CD4-positive, alpha-beta T cell treated with Interleukin-6 at 100 ng/mL for 8 hours (primary cell): Measurements from ENCODE around the gene POC5.
"Not testable (repeated sequence)": the region's sequence is repeated elsewhere in the genome, so short reads cannot be mapped to it uniquely, and the experiment has no call there.

Source experiments
- DNase-seq: peaks from one replicate; pipeline ENCODE4 v3.0.0-alpha.2; 2020; ENCODE audit warnings: mixed read lengths, low spot score

Gene POC5

DNA sequence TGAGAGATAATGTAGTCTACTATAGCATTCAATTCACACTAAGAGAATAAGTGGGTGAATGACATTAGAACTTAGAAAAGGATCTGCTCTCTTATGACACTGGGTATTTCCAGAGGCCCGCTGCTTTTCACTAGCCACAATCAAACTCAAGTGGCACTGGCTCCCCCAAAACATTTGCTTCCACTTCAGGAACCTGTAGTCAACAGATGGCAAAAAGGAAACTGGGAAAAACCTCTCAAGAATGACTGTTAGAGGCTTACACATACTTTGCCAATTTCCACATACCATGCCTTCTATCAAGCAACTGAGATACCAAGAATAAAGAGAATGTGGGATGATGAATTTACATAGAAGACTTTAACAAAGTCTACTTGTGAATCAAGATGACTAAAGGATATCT, 11.2 kb downstream of the POC5 start:
- no peak for DNase-seq

DNA sequence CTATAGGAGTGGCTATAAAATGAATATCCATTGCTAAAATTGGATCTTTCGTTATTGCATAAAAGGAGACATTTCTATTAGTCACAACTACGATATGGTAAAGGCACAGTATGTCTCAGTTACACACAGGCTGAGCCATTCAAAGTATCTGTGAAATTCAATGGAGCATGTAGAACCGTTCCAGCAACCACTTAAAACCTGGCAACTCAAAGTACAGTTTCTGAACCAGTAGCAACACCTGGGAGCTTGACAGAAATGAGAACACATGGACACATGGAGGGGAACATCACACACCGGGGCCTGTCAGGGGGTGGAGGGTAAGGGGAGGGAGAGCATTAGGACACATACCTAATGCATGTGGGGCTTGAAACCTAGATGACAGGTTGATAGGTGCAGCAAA, 15.4 kb downstream of the POC5 start:
- DNase-seq: no peak

DNA sequence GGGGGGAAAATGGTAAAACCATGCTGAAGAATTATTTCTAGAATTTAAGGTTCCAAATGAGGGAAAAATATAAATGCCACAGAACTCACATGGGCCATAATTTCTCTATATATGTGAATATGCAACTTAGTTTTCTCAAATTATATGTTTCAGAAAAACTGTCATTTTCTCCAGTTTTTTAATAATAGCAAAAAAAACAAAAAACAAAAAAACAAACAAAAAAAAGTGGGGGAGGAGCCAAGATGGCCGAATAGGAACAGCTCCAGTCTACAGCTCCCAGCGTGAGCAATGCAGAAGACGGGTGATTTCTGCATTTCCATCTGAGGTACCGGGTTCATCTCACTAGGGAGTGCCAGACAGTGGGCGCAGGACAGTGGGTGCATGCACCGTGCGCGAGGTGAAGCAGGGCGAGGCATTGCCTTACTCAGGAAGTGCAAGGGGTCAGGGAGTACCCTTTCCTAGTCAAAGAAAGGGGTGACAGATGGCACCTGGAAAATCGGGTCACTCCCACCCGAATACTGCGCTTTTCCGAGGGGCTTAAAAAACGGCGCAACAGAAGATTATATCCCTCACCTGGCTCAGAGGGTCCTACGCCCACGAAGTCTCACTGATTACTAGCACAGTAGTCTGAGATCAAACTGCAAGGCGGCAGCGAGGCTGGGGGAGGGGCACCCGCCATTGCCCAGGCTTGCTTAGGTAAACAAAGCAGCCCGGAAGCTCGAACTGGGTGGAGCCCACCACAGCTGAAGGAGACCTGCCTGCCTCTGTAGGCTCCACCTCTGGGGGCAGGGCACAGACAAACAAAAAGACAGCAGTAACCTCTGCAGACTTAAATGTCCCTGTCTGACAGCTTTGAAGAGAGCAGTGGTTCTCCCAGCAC, 21.5 kb downstream of the POC5 start:
- DNase-seq: not testable (repeated sequence)

DNA sequence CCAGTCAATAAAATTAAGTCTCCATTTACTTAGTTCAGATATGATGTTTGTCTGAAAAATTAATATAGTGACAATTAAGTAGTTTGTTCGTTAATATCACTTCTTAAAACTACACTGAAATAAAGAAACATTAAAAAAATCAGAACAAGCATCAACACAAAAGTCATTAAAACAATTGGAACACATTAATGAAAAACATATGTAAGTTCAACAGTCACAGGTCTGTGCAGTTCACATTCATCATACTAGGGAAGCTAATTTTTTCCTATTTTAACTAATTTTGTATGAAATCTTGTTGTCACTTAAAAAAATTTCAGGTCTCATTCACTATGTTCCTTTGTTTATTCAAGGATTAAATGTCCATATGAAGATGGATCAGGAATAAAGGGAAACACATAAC, 22.5 kb downstream of the POC5 start:
- no peak for DNase-seq

DNA sequence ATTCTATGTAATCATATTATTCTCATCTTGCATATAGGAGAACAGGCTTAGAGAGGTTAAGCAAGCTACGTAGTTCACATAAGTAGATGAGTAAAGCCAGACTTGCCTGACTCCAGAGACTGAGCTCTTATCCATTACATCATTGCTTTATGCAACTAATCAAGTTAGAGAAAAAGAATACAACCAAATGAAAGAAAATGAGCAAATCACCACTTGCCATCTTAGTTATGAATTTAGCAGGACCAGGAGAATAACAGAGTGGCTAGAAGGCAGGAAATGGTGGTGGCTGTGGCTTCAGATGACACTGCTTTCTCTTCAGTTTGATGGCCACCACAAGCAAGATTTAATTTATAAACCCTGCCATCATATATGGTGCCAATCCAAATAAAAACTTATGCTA, 26.6 kb downstream of the POC5 start:
- DNase-seq: no peak

DNA sequence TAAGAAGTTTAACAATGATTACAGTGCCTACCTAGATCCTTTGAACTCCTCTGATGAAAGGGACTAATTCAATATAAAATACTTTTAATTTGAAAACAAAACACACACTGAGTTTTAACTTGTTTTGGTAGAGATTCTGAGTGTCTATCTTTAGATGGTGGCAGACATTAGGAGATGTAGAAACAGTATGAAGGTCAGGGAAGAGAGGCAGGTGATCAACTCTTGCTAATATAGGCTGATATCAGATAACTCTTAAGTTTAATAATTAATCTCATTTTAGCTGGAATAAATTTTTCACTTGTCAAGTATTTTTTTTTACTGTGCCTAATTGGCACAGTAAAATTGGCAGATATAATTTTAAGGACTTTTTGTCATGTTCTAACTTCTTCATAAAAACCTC, 30.8 kb downstream of the POC5 start:
- no peak for DNase-seq

DNA sequence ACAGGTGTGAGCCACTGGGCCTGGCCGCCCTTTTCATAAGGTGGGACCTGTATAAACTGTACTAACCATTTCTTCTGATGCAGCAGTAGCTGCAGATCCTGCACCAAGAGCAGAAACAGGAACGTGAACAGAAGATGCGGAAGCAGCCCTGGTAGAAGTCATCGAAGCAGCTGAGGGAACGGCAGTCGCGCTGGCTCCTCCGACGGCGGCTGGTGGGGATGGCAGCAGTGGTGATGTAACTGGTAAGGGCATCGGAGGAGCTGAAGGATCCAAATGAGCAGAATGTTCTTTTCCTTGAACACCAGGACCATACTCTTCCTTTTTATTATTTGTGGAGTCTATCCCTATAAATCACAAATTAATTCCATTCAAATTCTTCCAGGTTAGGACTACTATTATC, 32.1 kb downstream of the POC5 start:
- no peak for DNase-seq

DNA sequence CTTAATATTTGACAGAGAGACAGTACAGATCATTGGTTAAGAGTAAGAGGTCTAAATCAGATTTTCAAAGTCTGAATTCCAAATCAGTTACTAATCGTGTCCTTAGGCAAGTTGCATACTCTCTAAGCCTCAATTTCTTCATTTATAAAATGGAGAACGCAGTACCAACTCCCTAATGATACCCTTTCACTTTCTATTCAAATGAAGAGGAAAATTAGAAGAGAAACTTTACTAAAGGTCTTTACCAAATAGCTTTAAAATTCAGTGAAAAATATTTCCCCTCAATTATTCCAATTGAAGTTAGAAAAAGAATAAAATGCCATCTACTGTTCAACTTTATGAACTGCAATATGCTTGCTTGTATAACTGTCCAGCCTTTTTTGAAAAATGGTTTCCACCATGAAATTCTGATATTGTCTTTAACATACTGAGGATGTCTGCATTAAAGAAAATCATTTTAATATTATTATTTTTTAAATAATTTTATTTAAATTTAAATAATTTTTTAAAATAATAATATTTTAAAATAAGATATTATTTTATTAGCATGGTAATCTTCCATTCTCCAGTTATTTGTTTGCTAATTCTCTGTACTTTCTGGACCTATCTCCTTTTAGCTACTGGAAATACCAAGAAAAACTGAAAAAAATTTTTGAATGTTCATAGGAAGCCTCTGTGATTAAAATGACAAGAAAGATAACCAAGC, 36.0 kb downstream of the POC5 start:
- peak; percentile 11 for DNase-seq

DNA sequence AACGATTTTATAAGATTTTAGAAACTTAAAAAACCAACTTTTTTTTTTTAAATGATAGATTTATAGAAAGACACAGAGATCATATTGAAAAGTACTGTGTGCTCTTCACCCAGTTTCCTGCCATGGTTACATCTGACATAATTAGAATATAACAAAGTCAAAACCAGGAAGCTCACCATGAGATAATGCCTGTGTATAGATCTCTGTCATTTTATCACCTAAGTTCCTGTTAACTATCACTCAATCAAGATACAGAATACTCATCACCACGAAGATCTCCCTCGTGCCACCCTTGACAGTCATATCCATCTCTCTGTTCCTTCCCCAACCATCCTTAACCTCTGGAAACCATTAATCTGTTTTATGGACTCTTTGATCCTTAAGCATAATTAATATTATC, 39.1 kb downstream of the POC5 start:
- DNase-seq: peak; percentile 18

DNA sequence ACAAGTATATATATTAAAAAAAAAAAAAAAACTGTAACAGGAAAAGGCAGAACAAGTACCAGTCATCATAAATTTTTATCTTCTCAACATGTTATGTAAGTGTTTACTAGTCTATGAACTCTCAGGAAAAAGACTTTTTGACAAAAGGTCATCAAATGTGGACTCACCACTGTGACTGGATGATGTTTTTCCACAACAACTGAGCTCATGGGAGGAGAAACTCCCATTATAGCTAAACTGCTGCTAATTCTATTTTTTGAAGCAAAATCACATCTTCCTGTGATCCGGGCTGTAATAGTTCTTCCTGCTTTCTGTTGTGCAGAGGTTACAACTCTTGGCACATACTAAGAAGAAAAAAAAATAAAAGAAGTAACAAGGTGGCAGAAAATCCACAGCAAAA, 39.6 kb downstream of the POC5 start:
- DNase-seq: no peak

DNA sequence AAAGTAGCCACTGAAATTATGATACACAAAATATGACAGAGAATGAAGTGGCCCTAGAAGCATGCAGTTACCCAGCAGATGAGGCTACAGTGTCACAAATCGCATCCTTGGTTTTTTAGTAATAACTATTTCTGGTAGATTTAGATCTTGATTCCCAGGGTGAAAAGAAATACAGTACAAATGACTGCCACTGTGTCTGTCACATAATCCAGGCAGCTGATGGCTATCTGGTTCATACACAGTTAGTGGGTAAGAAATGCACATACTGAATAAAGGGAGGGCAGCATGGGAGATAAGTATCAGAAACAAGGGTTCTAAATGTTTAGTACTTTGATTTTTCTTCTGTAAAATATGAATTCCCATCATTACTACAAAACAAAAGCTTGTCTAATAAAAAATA, 41.5 kb downstream of the POC5 start:
- no peak for DNase-seq

DNA sequence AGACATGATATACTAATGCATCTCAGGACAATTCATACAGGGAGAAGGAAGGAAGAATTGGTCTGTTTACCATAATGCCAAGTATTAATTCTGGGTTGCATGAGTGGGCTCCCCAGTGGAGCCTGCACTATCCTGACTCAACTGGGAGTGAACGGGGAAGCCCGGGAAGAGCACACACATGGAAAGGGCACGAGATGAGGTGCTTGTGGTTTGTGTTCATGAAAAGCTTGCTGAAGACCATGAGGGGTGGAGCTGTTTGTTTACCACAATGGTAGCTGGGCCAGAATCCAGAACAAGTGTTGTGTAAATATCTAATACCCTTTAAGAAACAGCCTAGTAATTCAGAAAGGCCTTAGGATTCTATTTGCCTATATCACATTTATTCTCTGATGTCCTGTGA, 44.6 kb downstream of the POC5 start:
- DNase-seq: no peak

DNA sequence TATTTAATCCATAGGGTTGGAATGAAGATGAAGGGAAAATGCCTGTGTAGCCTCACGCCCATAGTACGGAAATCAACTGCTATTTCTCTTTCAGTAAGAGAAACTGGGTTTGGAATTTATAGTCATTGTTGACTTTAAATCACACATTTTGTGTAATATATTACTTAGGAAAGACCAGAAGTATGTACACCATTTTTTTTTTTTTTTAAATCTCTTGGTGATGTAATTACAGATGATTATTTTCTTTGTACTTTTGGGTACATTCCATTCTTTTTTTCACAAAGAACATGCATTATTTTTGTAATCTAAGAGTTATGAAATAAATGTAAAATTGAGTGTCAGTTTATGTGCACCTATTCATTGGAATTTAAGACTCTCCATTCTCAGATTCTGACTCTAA, 45.7 kb downstream of the POC5 start:
- DNase-seq: no peak

DNA sequence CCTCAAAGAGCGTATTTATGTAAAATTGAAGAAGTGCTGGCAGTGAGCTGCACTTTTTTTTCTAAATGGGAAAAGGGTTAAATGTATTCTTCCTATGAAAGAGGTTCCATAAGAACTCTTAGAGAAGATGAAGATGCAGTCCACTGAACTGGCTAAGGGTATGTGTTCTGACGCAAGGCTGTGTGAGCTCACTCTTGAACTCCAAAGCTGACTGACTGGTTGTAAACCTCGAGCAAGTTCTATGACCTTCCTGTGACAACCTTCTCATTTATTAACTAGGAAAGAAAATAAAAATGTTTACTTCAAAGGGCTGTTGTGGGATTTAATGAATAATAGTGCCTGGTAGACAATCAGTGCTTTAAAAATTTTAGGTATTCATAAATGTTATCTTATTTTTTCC, 46.7 kb downstream of the POC5 start:
- DNase-seq: no peak

DNA sequence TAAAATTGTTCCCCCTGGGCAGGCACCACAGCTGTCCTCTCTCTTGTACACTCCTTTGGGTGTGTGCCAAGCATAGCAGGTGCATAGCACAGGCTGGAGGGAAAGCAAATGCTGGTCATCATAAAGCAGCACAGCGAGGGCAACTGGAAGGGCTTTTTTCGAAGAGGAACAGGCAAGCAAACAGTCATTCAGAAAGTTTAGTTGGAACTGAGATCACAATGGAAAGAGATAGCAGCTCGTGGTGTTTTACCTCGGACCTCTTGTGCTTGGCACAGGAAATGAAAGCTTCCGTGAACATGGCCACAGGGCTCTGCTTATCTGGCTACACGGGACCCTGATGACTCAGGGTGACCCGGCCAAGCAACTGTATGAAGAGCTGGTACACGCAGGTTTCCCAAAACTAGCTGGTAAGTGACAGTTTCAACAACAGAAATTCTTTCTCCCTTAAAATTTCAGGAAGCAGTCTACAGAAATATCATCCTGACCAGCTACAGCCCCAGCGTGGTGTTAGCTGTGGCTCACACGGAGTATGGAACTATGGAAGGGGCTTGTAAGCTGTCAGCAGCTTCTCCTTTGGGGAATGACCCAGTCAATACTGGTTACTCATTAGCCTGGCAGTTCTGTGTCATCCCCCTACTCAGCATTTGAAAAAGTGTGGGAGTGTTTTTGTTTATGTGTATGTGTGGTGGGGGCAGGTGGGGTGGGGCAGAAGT, 48.1 kb downstream of the POC5 start:
- DNase-seq: peak; percentile 43

DNA sequence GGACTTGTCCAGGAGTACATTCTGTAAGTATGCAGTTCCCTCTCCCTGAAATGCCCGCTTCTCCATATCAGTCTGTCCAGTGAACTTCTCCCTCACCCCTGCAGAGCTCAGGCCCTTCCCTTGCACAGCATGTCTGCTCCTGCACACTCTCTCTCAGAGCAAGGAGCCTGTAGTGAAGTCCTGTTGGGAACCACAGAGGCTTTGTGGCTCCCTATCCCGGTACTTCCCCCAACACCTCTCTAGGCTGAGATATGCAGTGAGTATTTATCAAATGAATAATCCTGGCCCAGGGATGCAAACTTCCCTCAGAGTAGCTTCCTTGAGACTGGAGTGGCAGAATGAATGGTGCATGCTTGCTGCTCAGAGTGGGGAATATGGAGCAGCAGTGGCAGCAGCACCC, 48.8 kb downstream of the POC5 start:
- DNase-seq: no peak

DNA sequence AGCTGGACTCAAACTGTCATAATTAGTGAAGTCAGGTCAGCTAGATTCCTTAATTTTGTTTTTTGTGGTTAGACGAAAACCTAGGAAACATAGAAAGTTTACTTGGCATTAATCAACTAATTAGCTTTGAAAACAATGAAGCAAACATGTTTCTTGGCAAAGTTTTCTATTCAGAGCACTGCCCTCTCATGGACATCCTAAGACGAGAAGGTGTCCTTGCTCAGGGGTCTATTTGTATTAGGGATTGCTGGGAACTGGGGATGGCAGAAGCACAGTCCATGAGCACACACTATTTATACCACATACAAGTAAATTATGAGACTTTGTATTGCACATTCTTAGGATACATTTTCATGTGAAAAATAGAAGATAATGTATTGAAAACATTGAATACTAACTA, 49.7 kb downstream of the POC5 start:
- DNase-seq: no peak

DNA sequence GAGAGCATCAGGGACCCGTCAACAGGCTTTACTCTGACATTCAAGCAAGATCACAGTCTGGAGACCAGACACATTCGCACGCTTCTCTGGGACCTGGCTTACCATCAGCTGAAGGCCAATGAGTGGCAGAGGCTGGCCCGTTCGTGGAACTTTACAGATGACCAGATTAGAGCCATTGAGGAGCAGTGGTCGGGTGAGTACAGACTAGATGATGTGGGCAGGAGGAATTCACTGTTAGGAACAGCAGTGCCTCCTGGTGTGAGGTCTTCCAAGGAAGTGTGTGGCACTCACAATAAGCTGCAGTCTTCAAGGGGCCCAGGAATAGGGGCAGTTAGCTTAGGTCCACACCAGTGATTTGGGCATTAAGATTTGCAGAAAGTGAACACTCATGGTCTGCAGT, 50.4 kb downstream of the POC5 start:
- DNase-seq: no peak

DNA sequence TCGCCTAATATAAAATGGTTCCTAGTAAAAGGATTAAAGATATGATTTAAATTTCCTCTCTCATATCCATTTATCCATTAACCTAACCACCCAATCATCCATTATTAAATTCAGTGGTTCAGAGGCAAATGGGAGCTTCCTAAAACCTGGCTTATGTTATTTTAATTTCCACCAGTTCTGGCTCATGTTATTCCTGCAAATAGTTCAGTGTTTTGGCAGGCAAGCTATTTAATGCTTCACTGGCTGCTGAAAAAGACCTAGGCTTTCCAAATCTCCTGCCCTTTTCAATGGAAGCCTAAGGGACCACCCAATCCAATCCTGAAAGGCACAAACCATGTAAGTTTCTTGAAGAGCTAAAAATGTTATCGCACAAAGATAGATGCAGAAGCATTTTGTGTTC, 52.3 kb downstream of the POC5 start:
- DNase-seq: no peak

DNA sequence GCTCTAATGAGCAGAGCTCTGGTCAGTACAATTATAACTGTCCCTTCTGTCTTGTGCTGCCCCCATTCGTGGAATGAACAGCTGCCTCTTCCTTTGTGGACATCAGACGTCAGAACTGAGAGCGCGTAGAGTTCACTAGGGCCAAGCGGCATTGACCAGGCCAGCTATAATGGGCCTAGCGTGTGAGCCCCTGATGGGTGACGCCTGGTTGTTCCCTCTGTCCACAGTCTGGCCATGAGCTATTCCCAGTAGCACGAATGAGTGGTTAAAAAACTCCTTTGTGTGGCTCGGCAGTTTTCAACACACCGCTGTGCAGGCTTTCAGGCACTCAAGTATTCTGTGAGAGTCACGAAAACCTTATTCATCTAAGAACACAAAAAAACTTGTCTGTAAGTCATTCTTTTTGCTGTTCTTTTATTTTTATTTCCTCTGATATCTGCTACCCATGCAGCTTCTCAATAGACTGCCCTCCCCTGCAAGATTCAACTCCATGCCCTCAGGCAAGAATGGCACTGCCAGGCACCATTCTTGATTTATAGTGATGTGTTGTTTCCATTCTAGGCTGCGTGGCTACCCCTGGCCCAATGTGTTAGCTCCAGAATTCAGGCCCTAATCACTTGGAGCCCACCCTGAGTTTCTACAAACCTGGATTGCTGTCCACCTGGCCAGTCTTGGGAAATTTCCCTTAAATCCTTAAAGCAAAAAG, 53.5 kb downstream of the POC5 start:
- DNase-seq: no peak

DNA sequence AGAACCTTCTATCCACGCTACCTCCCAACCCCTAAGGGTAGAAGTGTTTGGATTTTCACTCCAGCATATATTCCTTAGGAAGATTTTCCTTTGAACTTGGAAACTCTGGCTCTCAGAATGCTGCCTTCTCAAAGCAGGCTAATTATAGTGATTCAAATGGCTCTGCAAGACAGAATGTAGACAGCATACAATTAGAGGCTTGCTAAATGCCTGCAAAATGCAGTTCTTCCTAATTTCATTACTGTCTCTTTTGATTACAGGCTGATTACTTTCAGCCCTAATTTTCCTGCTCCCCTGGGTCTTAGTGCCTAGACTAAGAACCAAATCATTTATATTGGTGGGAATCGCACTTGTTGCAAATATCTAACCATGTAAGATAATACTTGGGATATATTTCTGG, 55.2 kb downstream of the POC5 start:
- no peak for DNase-seq

DNA sequence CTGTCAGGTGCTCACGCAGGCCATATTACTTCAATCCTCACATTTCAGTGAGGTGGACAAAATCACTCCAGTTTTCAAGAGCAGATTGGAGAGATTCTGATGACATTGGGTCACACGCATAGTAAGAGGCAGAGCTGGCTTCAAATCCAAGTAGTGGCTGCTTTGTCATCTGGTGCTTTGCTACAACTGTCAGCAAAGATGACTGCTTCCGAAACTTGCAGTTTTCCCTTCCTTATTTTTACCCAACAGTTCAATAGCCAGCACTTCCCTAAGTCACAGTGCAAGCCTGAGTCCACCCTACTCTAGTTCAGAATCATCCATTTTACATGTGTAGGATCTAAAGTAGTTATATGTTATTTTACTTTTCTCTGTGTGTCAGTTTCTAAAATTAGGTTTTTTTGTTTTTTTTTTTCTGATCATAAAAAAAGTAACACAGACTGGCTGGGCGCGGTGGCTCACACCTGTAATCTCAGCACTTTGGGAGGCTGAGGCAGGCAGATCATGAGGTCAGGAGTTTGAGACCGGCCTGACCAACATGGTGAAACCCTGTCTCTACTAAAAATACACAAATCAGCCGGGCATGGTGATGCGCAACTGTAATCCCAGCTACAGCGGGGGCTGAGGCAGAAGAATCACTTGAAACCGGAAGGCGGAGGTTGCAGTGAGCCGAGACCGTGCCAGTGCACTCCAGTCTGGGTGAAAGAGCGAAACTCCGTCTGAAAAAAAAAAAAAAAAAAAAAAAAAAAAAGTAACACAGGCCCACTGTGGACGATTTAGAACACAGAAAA, 56.4 kb downstream of the POC5 start:
- DNase-seq: no peak
